Measurements from ENCODE around the gene SNX17. TPM values are rescaled to one million over a fixed set of nuclear protein-coding genes. Genes with fewer than 3 reads are reported as not detected.
A peak's percentile ranks its signal among the peaks of the same experiment; 100 is the strongest.
"Not testable (repeated sequence)": the region's sequence is repeated elsewhere in the genome, so short reads cannot be mapped to it uniquely, and the experiment has no call there.

The SNX17 gene
- total RNA-seq, 6 experiments from 2014 or later = 50.1 to 58.9 (median 54.1) TPM

DNA sequence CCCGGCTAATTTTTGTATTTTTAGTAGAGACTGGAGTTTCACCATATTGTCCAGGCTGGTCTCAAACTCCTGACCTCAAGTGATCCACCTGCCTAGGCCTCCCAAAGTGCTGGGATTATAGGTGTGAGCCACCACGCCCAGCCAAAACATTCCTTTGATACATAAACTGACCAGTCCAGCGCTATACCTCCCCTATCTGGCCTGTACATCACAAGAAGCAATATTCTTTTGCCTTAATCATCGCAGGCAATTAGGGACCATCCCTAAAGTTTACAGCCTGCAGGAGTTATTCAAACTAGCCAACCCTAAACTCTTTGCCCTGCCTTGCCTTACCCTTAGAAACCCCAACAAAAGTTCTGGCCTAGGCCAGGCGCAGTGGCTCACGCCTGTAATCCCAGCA, 45.7 kb downstream of the SNX17 start:
- no peak for TF ChIP-seq POLR2A (IDR thresholded peaks at IDR 0.05)
- TF ChIP-seq, protein P1, sequence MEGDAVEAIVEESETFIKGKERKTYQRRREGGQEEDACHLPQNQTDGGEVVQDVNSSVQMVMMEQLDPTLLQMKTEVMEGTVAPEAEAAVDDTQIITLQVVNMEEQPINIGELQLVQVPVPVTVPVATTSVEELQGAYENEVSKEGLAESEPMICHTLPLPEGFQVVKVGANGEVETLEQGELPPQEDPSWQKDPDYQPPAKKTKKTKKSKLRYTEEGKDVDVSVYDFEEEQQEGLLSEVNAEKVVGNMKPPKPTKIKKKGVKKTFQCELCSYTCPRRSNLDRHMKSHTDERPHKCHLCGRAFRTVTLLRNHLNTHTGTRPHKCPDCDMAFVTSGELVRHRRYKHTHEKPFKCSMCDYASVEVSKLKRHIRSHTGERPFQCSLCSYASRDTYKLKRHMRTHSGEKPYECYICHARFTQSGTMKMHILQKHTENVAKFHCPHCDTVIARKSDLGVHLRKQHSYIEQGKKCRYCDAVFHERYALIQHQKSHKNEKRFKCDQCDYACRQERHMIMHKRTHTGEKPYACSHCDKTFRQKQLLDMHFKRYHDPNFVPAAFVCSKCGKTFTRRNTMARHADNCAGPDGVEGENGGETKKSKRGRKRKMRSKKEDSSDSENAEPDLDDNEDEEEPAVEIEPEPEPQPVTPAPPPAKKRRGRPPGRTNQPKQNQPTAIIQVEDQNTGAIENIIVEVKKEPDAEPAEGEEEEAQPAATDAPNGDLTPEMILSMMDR (IDR thresholded peaks at IDR 0.05) = no peak
- Histone ChIP-seq H3K9me3 (no peaks in the 10 kb centered on the region), H3K4me1 (no peaks in the 10 kb centered on the region), H3K36me3 (no peaks in the 10 kb centered on the region), H3K27ac (no peak overlapping the region), H3K4me3 (no peak overlapping the region), H3K27me3 (no peaks in the 10 kb centered on the region)
- DNase-seq (no peak), ATAC-seq (no peak)
- intact Hi-C loops (cut with DNase I) = no loop called here
- 95% methylated on average over 4 of the region's 6 CpGs for WGBS (ENCODE audit: insufficient coverage, low coverage, low lambda C conversion rate, missing lambda C conversion rate)

DNA sequence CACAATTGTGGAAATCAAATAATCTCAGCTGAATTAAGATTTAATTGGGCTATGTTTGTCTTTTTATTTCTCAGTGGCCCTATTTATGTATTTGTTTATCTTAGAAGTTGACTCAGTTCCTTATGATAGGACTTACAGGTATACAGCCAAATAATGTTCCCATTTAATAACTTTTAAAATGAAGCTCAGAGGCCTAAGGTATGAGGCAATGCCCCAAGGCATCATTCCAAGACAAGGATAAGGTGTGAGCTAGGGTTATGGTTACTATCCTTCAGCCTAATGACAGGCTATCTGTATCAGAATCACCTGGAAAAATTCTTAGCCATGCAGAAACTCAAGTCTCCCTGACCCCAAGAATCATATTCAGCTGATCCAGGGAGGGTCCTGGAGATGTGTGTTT, 50.6 kb downstream of the SNX17 start:
- no peak for ATAC-seq
- H3K27me3 ChIP-seq = no peaks in the 10 kb centered on the region
- H3K4me1 ChIP-seq = peaks cover 0 to 10% (median 2%) of the 10 kb centered on the region in 4 donors
- no peaks in the 10 kb centered on the region for H3K36me3 ChIP-seq
- no peak overlapping the region for H3K27ac ChIP-seq
- no peak overlapping the region for H3K4me3 ChIP-seq
- DNase-seq = no peak
- H3K9me3 ChIP-seq = no peaks in the 10 kb centered on the region
- TF ChIP-seq, protein P1 (IDR thresholded peaks at IDR 0.05) = no peak
- TF ChIP-seq POLR2A (IDR thresholded peaks at IDR 0.05) = no peak
- intact Hi-C loops (cut with DNase I) = no loop called here

DNA sequence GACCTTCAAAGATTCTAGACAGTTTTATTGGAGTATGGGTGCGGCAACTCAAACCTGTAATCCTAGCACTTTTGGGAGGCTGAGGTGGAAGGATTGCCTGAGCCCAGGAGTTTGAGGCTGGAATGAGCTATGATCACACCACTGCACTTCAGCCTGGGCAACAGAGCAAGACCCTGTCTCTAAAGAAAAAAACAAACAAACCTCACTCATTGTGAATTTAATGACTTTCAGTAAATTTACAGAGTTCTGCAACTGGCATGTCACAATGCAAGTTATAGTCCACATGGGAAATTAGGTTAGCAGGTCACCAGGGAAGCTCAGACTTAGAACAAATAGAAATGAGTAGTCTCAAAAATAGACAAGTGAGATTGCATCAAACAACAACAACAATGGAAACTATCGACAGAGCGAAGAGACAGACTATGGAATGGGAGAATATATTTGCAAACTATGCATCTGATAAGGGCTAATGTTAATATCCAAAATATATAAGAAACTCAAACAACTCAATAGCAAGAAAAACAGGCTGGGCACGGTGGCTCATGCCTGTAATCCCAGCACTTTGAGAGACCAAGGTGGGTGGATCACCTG, 51.3 kb downstream of the SNX17 start:
- H3K36me3 ChIP-seq = no peaks in the 10 kb centered on the region
- TF ChIP-seq, protein P1 (IDR thresholded peaks at IDR 0.05) = no peak
- no peak for TF ChIP-seq POLR2A (IDR thresholded peaks at IDR 0.05)
- ATAC-seq (peak in 3 of 4 donors; percentile 48 to 56 (median 52)), DNase-seq (no peak)
- intact Hi-C loops (cut with DNase I) = no loop called here
- 43% methylated on average over 4 of the region's 4 CpGs for WGBS (ENCODE audit: insufficient coverage, low coverage, low lambda C conversion rate, missing lambda C conversion rate)
- H3K27me3 ChIP-seq = no peaks in the 10 kb centered on the region
- no peak overlapping the region for H3K27ac ChIP-seq
- H3K9me3 ChIP-seq = no peaks in the 10 kb centered on the region
- peaks cover 0 to 10% (median 2%) of the 10 kb centered on the region in 4 donors for H3K4me1 ChIP-seq
- no peak overlapping the region for H3K4me3 ChIP-seq

DNA sequence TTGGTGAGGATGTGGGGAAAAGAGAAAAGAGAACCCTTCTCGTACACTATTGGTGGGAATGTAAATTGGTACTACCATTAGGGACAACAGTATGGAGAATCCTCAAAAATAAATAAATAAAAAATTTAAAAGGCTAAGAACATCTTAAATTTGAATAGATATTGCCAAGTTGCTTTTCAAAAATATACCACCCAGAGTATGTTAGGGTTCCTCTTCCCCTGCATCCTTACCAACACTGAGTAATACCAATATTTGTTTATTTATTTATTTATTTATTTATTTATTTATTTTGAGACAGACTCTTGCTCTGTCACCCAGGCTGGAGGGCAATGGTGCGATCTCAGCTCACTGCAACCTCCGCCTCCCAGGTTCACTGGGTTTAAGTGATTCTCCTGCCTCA, 52.5 kb downstream of the SNX17 start:
- intact Hi-C loops (cut with DNase I) = no loop called here
- DNase-seq (no peak), ATAC-seq (no peak)
- Histone ChIP-seq H3K9me3 (no peaks in the 10 kb centered on the region), H3K27ac (no peak overlapping the region), H3K27me3 (no peaks in the 10 kb centered on the region), H3K36me3 (no peaks in the 10 kb centered on the region), H3K4me1 (peaks cover 0 to 10% (median 2%) of the 10 kb centered on the region in 4 donors), H3K4me3 (no peak overlapping the region)
- TF ChIP-seq, protein P1 (IDR thresholded peaks at IDR 0.05) = no peak
- no peak for TF ChIP-seq POLR2A (IDR thresholded peaks at IDR 0.05)
- WGBS (ENCODE audit: insufficient coverage, low coverage, low lambda C conversion rate, missing lambda C conversion rate) = 100% methylated on average over 3 of the region's 3 CpGs

- ATAC-seq; intact Hi-C loops (cut with DNase I): not testable (repeated sequence)
- WGBS (ENCODE audit: insufficient coverage, low coverage, low lambda C conversion rate, missing lambda C conversion rate) = 56% methylated on average over 7 of the region's 10 CpGs
Measured at GRCh38 chr2:27425039-27425438, 54.6 kb downstream of the SNX17 start.

More at GRCh38 chr2:27425039-27425438, 54.6 kb downstream of the SNX17 start:
- H3K27ac ChIP-seq, H3K4me3 ChIP-seq, DNase-seq, H3K36me3 ChIP-seq, H3K27me3 ChIP-seq, H3K9me3 ChIP-seq: not testable (repeated sequence)
- H3K4me1 ChIP-seq = peaks cover 0 to 18% (median 6%) of the 10 kb centered on the region in 4 donors

Other genes with a start within 250 kb of the SNX17 start
- gene ABHD1, start 246.8 kb upstream of the SNX17 start, total RNA-seq = 1 to 10 TPM in 3 of 6 experiments, under 1 TPM in 3; 0.74 to 3.2 (median 1.1) TPM
- gene PREB, start 236.0 kb upstream of the SNX17 start, total RNA-seq = 100 to 1,000 TPM in 2 of 6 experiments, 10 to 100 TPM in 4; 27.1 to 102 (median 59.2) TPM
- not detected for gene PRR30, start 231.2 kb upstream of the SNX17 start, total RNA-seq
- under 1 TPM in 1 of 6 experiments, not detected in 5; 0.04 TPM for gene TCF23, start 221.6 kb upstream of the SNX17 start, total RNA-seq
- 10 to 100 TPM; 30.7 to 65.8 (median 35.9) TPM for gene ATRAID, start 158.6 kb upstream of the SNX17 start, total RNA-seq
- 100 to 1,000 TPM in 3 of 6 experiments, 10 to 100 TPM in 3; 57.5 to 151 (median 90.3) TPM for gene SLC5A6, start 158.3 kb upstream of the SNX17 start, total RNA-seq
- gene CAD, start 153.2 kb upstream of the SNX17 start, total RNA-seq = 10 to 100 TPM; 12.3 to 24.0 (median 16.3) TPM
- not detected for gene SLC30A3, start 107.6 kb upstream of the SNX17 start, total RNA-seq
- gene DNAJC5G, start 95.2 kb upstream of the SNX17 start, total RNA-seq = not detected
- gene TRIM54, start 88.2 kb upstream of the SNX17 start, total RNA-seq = under 1 TPM in 2 of 6 experiments, not detected in 4; 0.14 to 0.25 TPM
- gene UCN, start 62.2 kb upstream of the SNX17 start, total RNA-seq = 1 to 10 TPM in 5 of 6 experiments, under 1 TPM in 1; 0.88 to 4.3 (median 1.6) TPM
- 10 to 100 TPM; 17.2 to 82.3 (median 30.4) TPM for gene MPV17, start 47.5 kb upstream of the SNX17 start, total RNA-seq
- gene GTF3C2, start 13.9 kb upstream of the SNX17 start, total RNA-seq = 10 to 100 TPM; 13.4 to 20.1 (median 16.8) TPM
- 10 to 100 TPM; 17.6 to 25.0 (median 20.9) TPM for gene EIF2B4, start 278 bp upstream of the SNX17 start, total RNA-seq
- 10 to 100 TPM in 2 of 6 experiments, 1 to 10 TPM in 4; 6.0 to 14.7 (median 9.8) TPM for gene ZNF513, start 10.1 kb downstream of the SNX17 start, total RNA-seq
- 10 to 100 TPM; 20.9 to 38.4 (median 24.2) TPM for gene PPM1G, start 39.0 kb downstream of the SNX17 start, total RNA-seq
- 10 to 100 TPM; 37.7 to 49.4 (median 41.5) TPM for gene NRBP1, start 58.0 kb downstream of the SNX17 start, total RNA-seq
- gene KRTCAP3, start 71.8 kb downstream of the SNX17 start, total RNA-seq = 1 to 10 TPM; 3.2 to 8.0 (median 4.6) TPM
- 10 to 100 TPM in 1 of 6 experiments, 1 to 10 TPM in 5; 4.4 to 11.5 (median 6.2) TPM for gene IFT172, start 119.1 kb downstream of the SNX17 start, total RNA-seq
- gene FNDC4, start 124.6 kb downstream of the SNX17 start, total RNA-seq = 100 to 1,000 TPM in 2 of 6 experiments, 10 to 100 TPM in 4; 29.9 to 123 (median 65.1) TPM
- gene GCKR, start 126.2 kb downstream of the SNX17 start, total RNA-seq = 100 to 1,000 TPM in 4 of 6 experiments, 10 to 100 TPM in 2; 57.9 to 164 (median 115) TPM
- gene ZNF512, start 212.4 kb downstream of the SNX17 start, total RNA-seq = 10 to 100 TPM in 1 of 6 experiments, 1 to 10 TPM in 5; 5.5 to 13.4 (median 6.8) TPM